ENCODE data around the gene ANKRD33B.

- TF ChIP-seq CTCF (conservative IDR thresholded peaks at IDR 0.05; ENCODE audit: low read depth, low read length) (no peak), EZH2 (IDR thresholded peaks at IDR 0.05; ENCODE audit: low read length, unreplicated experiment) (no peak), EZH2phosphoT487 (IDR thresholded peaks at IDR 0.05; ENCODE audit: borderline replicate concordance, low read length) (no peak)
Observed at GRCh38 chr5:10596886-10597451, 33.1 kb downstream of the ANKRD33B start.

Data from PC-3 (cell line).